Central memory CD8-positive, alpha-beta T cell (primary cell): ENCODE measurements around the gene ADAMTS13.

ENCODE experiments used
- ATAC-seq: fragments of 150-1000 bp; cut with Tn5 transposase; replicated peaks from 2 replicates; pipeline ENCODE4 v1.10.0; 2022; ENCODE audit warnings: mild to moderate bottlenecking, moderate FRiP score, moderate number of reproducible peaks; ENCODE audit not compliant: poor library complexity, severe bottlenecking; ENCODE audit errors: extremely low read depth
- DNase-seq, 2 donors: peaks; one replicate each; pipeline ENCODE4 v3.0.0; 2021; ENCODE audit warnings: low spot score in 2 of 2
- H3K27ac Mint-ChIP-seq: one replicate; pipeline ENCODE4 v1.8.0; 2022; ENCODE audit warnings: low read depth, mild to moderate bottlenecking, moderate library complexity, mixed read lengths
- H3K27me3 Mint-ChIP-seq: one replicate; pipeline ENCODE4 v1.8.0; 2022; ENCODE audit warnings: mixed read lengths
- H3K36me3 Mint-ChIP-seq: one replicate; pipeline ENCODE4 v1.8.0; 2022; ENCODE audit warnings: mild to moderate bottlenecking, moderate library complexity, mixed read lengths; ENCODE audit not compliant: insufficient read depth
- H3K4me1 Mint-ChIP-seq: one replicate; pipeline ENCODE4 v1.8.0; 2022; ENCODE audit warnings: mixed read lengths
- H3K4me3 Mint-ChIP-seq: one replicate; pipeline ENCODE4 v1.8.0; 2022; ENCODE audit warnings: mild to moderate bottlenecking, moderate library complexity, mixed read lengths
- H3K9me3 Mint-ChIP-seq: one replicate; pipeline ENCODE4 v1.8.0; 2022; ENCODE audit warnings: mixed read lengths

Gene ADAMTS13

GRCh38 chr9:133485531-133486260 lies 63.5 kb downstream of the ADAMTS13 start:
- no peak overlapping the region for H3K4me3 Mint-ChIP-seq
- no peaks in the 10 kb centered on the region for H3K9me3 Mint-ChIP-seq
- H3K36me3 Mint-ChIP-seq: peaks cover 2% of the 10 kb centered on the region
- H3K4me1 Mint-ChIP-seq: no peaks in the 10 kb centered on the region
- ATAC-seq (peak; percentile 41), DNase-seq (no peak)
- no peak overlapping the region for H3K27ac Mint-ChIP-seq
- H3K27me3 Mint-ChIP-seq: peaks cover 17% of the 10 kb centered on the region

DNA sequence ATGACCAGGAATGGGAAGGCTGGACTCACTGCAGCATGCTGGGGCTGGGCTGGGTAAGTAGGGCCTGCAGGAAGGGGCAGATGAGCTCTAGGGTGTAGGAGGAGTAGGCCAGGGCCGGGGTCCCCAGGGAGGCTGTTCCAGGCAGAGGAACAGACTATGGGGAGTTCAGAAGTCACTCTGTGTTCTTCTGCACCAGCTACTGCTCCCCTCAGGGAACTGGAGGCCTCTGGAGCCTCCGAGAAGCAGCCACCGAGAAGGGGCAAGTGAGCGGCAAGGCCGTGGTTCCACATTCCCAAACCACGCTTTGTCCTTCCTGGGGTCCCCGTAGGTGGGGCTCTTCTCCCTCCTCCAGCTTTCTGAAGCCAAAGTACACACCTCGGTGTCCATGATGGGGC lies 65.2 kb downstream of the ADAMTS13 start:
- Mint-ChIP-seq H3K27ac (no peak overlapping the region), H3K9me3 (no peaks in the 10 kb centered on the region), H3K4me3 (no peak overlapping the region), H3K27me3 (peaks cover 17% of the 10 kb centered on the region), H3K4me1 (no peaks in the 10 kb centered on the region), H3K36me3 (peaks cover 2% of the 10 kb centered on the region)
- ATAC-seq (no peak), DNase-seq (no peak)

DNA sequence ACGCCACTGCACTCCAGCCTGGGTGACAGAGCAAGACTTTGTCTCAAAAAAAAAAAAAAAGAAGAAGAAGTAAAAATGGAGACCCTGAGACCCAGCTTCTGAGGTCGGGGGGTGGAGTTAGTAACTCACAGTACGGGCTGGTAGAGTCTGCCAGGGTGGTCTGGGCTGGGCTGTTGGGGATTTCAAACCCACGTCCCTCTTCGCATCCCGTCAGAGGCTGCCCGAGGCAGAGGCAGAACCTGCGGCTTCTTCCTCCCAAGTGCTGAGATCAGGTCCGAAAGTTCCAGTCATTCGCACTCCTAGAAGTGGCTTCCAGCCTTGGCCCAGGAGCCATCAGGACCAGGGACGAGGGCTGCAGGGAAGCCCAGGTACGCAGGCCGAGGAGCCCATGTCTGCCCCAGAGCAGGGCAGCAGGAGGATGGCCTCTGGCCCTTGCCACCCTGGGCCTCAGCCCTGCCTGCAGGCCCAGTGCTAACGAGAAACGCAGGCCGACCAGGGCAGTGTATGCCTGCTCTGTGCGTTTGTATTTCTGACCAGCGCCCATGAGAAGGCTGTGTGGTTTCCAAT lies 66.6 kb downstream of the ADAMTS13 start:
- Mint-ChIP-seq H3K9me3 (no peaks in the 10 kb centered on the region), H3K4me1 (no peaks in the 10 kb centered on the region), H3K4me3 (no peak overlapping the region), H3K27me3 (peaks cover 17% of the 10 kb centered on the region), H3K27ac (no peak overlapping the region), H3K36me3 (peaks cover 2% of the 10 kb centered on the region)
- no peak for DNase-seq
- ATAC-seq: no peak

GRCh38 chr9:133489253-133490190 lies 67.4 kb downstream of the ADAMTS13 start:
- ATAC-seq (no peak), DNase-seq (no peak)
- H3K36me3 Mint-ChIP-seq: peaks cover 2% of the 10 kb centered on the region
- no peak overlapping the region for H3K27ac Mint-ChIP-seq
- no peak overlapping the region for H3K4me3 Mint-ChIP-seq
- no peaks in the 10 kb centered on the region for H3K4me1 Mint-ChIP-seq
- no peaks in the 10 kb centered on the region for H3K9me3 Mint-ChIP-seq
- peaks cover 17% of the 10 kb centered on the region for H3K27me3 Mint-ChIP-seq

DNA sequence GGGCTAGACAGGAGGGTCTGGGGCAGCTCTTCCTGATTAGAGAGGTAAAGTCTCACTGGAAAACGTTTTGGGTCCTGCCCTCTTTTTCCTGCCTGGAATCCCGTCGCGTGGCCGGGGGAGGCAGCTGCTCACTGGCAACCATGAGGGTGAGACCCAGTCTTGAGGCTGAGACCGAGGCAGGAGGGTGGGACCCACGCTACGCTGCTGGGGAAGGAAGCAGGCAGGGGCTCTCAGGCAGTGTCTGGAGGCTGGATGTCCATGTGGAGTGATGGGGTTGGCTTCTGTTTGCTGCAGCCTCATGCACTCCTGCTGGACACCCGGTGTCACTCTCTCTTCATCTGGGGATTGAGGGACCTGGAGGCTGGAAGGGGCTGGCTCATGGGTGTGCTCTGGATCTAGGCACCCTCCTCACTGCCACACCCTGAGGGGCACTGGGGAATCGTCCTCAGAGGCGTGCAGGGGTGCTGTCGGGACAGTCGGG lies 68.1 kb downstream of the ADAMTS13 start:
- Mint-ChIP-seq H3K4me1 (no peaks in the 10 kb centered on the region), H3K4me3 (no peak overlapping the region), H3K9me3 (no peaks in the 10 kb centered on the region), H3K27ac (no peak overlapping the region), H3K27me3 (peaks cover 17% of the 10 kb centered on the region), H3K36me3 (peaks cover 2% of the 10 kb centered on the region)
- no peak for DNase-seq
- no peak for ATAC-seq

DNA sequence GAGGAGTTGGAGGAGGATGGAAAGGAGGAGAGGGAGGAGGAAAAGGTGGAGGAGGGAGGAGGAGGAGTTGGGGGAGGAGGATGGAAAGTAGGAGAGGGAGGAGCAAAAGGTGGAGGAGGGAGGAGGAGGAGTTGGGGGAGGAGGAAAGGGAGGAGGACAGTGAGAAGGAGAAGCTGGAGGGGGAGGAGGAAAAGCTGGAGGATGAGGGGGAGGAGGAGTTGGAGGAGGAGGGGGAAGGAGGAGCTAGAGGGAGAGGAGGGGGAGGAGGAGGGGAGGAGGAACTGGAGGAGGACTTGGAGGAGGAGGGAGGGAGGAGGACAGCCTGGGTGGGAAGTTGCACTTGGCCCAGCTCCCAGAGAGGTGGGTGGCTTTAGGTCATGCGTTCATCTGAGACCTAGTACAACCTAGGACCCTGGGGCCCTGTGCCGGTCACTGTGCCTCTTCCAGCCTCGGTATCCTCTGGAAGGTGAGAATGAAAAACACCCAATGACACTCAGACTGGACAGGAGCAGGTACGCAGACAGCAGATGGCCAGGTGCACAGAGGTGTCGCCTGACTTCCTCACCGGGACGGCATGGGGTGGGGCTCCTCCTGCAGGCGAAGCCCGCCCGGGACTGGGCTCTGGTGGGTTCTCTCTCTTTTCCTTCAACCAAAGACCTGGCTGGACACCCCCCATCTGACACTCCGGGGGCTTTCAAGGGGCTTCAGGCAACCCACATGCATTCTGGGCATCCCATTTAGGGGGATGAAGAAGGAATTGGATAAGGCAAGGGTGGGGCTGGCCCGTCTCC lies 68.9 kb downstream of the ADAMTS13 start:
- ATAC-seq: no peak
- Mint-ChIP-seq H3K27me3 (peaks cover 17% of the 10 kb centered on the region), H3K4me1 (no peaks in the 10 kb centered on the region), H3K4me3 (no peak overlapping the region), H3K27ac (no peak overlapping the region), H3K9me3 (no peaks in the 10 kb centered on the region), H3K36me3 (peaks cover 2% of the 10 kb centered on the region)
- DNase-seq: no peak

DNA sequence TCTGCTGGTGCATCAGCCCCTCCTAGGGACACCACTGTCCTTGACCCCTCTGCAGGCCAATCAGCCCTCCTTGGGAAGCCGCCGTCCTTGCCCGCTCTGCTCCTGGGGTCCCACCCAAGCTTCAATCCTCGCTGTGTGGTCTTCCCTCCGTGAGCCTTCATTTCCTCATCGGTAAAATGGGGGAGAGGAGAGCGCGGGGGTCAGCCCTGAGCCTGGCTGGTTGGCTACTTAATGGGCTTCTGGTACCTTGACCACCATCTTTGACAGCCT lies 69.4 kb downstream of the ADAMTS13 start:
- no peak for ATAC-seq
- DNase-seq: no peak
- H3K27ac Mint-ChIP-seq: no peak overlapping the region
- H3K9me3 Mint-ChIP-seq: no peaks in the 10 kb centered on the region
- H3K4me1 Mint-ChIP-seq: no peaks in the 10 kb centered on the region
- H3K4me3 Mint-ChIP-seq: no peak overlapping the region
- H3K36me3 Mint-ChIP-seq: no peaks in the 10 kb centered on the region
- peaks cover 17% of the 10 kb centered on the region for H3K27me3 Mint-ChIP-seq

DNA sequence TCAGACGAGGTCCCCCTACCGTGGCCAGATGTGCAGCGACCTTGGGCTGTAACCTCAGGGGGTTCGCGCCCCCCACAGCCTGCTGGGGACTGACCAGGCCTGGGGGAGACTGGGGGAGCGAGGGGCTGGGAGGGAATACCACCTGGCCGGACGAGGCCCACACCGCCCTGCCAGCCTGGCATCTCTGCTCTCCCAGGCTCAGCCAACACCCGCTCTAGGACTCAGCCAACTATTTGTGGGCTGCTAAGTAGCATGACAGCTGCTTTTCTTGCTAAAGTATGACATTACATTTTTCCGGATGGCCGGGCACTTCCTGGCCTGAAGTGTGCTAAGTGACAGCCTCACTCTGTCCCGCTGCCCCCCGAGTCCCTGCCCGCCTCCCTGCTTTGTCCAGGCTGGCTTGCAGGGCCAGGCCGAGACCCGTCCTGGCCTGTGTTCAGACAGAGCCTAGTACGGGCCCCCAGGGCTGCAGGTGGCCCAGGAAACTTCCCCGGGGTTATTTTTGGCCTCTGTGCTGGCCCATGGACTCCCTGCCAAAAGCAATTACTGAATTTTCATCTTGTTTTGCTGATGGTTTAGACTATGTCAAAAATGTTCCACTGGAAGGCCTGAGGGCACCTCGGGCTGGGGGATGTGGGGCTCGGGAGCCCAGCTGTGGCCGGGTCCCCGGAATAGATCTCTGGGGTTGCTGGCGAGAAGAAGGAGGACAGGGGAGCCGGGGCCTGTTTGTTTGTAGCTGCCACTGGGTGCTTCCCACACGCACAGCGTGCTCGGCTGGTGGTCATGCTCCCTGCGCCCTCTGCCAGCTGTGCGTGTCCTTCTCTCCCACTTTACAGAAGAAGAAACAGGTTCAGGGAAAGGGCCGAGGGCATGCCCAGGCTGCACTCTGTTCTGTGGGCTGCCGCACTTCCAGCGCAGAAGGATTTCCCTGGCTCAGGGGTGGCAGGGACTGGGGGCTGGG lies 70.2 kb downstream of the ADAMTS13 start:
- no peaks in the 10 kb centered on the region for H3K4me1 Mint-ChIP-seq
- H3K4me3 Mint-ChIP-seq: no peak overlapping the region
- H3K27ac Mint-ChIP-seq: no peak overlapping the region
- no peak for DNase-seq
- peaks cover 17% of the 10 kb centered on the region for H3K27me3 Mint-ChIP-seq
- no peaks in the 10 kb centered on the region for H3K9me3 Mint-ChIP-seq
- H3K36me3 Mint-ChIP-seq: no peaks in the 10 kb centered on the region
- no peak for ATAC-seq

DNA sequence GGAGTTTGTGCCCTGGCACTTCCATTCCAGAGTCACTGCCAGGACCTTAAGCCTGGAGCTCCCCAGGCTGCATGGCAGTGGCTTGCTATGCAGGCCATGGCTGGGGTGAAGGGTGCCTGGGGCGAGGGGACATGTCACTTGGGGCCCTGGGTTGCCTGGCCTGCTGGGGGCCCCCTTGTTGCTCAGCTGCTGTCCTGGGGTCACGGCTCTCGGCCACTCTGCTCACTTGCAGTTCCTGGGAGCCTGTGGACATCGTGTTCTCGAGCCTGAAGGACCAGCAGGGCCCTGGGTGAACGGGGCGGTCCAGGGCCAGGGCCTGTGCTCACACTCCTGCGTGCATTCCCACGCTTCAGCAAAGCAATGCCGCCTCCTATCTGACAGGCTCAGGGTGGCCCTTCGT lies 71.3 kb downstream of the ADAMTS13 start:
- H3K4me1 Mint-ChIP-seq: no peaks in the 10 kb centered on the region
- H3K36me3 Mint-ChIP-seq: no peaks in the 10 kb centered on the region
- H3K9me3 Mint-ChIP-seq: no peaks in the 10 kb centered on the region
- no peak overlapping the region for H3K27ac Mint-ChIP-seq
- H3K27me3 Mint-ChIP-seq: peaks cover 23% of the 10 kb centered on the region
- H3K4me3 Mint-ChIP-seq: no peak overlapping the region
- DNase-seq (no peak), ATAC-seq (no peak)

DNA sequence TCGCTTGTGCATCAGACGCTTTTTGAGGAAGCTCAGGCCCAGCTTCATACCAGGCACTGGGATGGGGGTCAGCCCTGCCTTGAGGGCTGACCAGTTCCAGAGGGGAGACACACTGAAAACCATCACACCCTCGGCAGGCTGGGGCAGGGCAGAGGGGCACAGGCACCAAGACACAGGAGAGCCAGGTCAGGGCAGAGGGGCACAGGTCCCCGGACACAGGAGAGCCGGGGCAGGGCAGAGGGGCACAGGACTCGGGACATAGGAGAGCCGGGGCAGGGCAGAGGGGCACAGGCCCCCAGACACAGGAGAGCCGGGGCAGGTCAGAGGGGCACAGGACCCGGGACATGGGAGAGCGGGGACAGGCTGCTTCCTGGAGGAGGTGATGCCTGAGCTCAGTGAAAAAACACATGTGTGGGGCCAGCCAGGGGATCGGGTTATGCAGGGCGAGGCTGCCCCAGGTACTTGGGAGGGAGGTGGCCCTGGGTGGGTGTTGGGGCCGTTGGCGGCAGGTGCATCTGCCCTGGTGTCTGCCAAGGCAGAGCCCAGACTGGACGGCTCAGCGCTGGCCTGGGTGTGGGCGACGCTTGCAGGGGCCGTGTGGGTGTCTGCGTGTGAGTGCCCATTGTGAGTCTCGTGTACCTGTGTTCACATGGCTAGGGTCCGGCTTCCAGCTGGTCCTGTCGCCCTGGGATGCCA lies 71.8 kb downstream of the ADAMTS13 start:
- no peak for ATAC-seq
- no peaks in the 10 kb centered on the region for H3K36me3 Mint-ChIP-seq
- no peak overlapping the region for H3K27ac Mint-ChIP-seq
- DNase-seq: no peak
- H3K27me3 Mint-ChIP-seq: peaks cover 27% of the 10 kb centered on the region
- H3K9me3 Mint-ChIP-seq: no peaks in the 10 kb centered on the region
- no peak overlapping the region for H3K4me3 Mint-ChIP-seq
- H3K4me1 Mint-ChIP-seq: no peaks in the 10 kb centered on the region

DNA sequence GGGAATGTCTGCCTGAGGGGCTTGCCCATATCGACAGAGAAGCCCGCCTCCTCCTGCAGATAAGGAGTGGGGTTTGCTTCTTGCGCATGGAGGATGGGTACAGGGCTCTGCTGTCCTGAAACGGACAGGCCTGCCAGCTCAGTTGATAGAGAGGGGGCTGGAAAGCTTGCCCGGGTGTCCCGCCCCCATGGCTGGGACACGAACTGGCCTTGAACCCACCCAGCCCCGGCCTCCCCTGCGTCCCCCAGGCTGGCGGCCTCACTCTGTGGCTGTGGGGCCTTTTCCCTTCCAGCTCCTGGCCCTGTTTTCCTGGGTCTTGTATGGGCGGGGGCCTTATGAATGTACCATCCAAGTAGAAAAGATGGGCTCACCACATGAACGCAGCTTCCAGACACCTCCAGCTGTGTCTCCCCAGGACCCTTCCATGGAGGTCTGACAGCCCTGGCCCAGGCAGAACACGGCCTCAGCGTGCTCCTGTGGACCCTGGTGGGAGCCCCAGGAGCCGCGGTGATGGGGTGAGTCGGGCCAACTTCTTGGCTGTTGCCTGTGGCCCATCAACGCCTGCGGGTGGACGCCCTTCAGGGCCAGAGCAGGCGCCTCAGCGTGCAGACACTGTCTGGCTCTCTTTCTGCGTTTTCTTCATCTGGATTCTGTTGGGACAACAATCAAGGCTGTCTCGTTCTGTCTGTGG lies 72.6 kb downstream of the ADAMTS13 start:
- Mint-ChIP-seq H3K27ac (no peak overlapping the region), H3K4me3 (no peak overlapping the region), H3K9me3 (no peaks in the 10 kb centered on the region), H3K36me3 (no peaks in the 10 kb centered on the region), H3K27me3 (peaks cover 19% of the 10 kb centered on the region), H3K4me1 (no peaks in the 10 kb centered on the region)
- ATAC-seq: no peak
- no peak for DNase-seq
